CD4-positive, alpha-beta T cell treated with Interleukin-2 at 100 ng/mL for 4 hours (primary cell): Measurements from ENCODE around the gene MCC.

Experiments used
- DNase-seq: peaks from one replicate; pipeline ENCODE4 v3.0.0-alpha.2; 2020; ENCODE audit warnings: low spot score

The MCC gene

GRCh38 chr5:113245427-113246225 lies 242.6 kb downstream of the MCC start:
- no peak for DNase-seq

GRCh38 chr5:113244966-113245365 lies 243.3 kb downstream of the MCC start:
- DNase-seq, result no peak

GRCh38 chr5:113243349-113243664 lies 244.9 kb downstream of the MCC start:
- no peak for DNase-seq

GRCh38 chr5:113242481-113243348 lies 245.5 kb downstream of the MCC start:
- no peak for DNase-seq

- DNase-seq, result no peak
These were observed 247.1 kb downstream of the MCC start for GRCh38 chr5:113240951-113241726.

GRCh38 chr5:113240032-113240431 lies 248.2 kb downstream of the MCC start:
- DNase-seq, result no peak

- no peak for DNase-seq
These were observed 250.4 kb downstream of the MCC start for GRCh38 chr5:113237893-113238292.

- no peak for DNase-seq
These were observed 251.5 kb downstream of the MCC start for GRCh38 chr5:113236536-113237288.

GRCh38 chr5:113235884-113236283 lies 252.4 kb downstream of the MCC start:
- DNase-seq, result no peak

GRCh38 chr5:113234546-113234945 lies 253.7 kb downstream of the MCC start:
- DNase-seq, result no peak

GRCh38 chr5:113233606-113234005 lies 254.6 kb downstream of the MCC start:
- DNase-seq, result no peak

- DNase-seq, result no peak
These were observed 255.6 kb downstream of the MCC start for GRCh38 chr5:113232667-113233066.

- DNase-seq, result no peak
These were observed 256.0 kb downstream of the MCC start for GRCh38 chr5:113232221-113232620.

GRCh38 chr5:113231653-113232000 lies 256.6 kb downstream of the MCC start:
- no peak for DNase-seq

GRCh38 chr5:113230711-113231652 lies 257.3 kb downstream of the MCC start:
- DNase-seq, result no peak

GRCh38 chr5:113227798-113228197 lies 260.5 kb downstream of the MCC start:
- DNase-seq, result no peak

- DNase-seq, result no peak
These were observed 262.0 kb downstream of the MCC start for GRCh38 chr5:113226116-113226736.

GRCh38 chr5:113225259-113225658 lies 263.0 kb downstream of the MCC start:
- DNase-seq, result no peak

GRCh38 chr5:113224605-113225065 lies 263.6 kb downstream of the MCC start:
- no peak for DNase-seq
